Frontal cortex (tissue), 4 donors: ENCODE measurements around the gene DIRAS1. TPM values are rescaled to one million over a fixed set of nuclear protein-coding genes. Genes with fewer than 3 reads are reported as not detected.

Experiments used
- DNase-seq, 2 donors: peaks; one replicate each; pipeline ENCODE4 v3.0.0; 2012; ENCODE audit warnings: low spot score in 2 of 2
- FAIRE-seq: peaks from 2 replicates; lab custom pipeline; 2012; peaks lifted over from hg19 to GRCh38; lab: Jason Lieb, UNC
- total RNA-seq: library from RNA; depleted of rRNA; stranded (reverse); fragments of >200 nt; gene quantifications from one replicate; pipeline ENCODE4 v1.2.3, GENCODE V29; 2014
- donor health status: control.
- donor health status: control.
- donor health status: control.

Gene DIRAS1
- total RNA-seq, result 20.8 TPM

GRCh38 chr19:2720777-2721569 lies at the start of gene DIRAS1:
Gene DIRAS1 (minus strand): TSS chr19:2721372. CDS start chr19:2717806, 3,566 bp downstream.
- no peak for FAIRE-seq
- peak; percentile 65 to 67 for DNase-seq

GRCh38 chr19:2770055-2771013 lies 49.2 kb upstream of the DIRAS1 start:
- DNase-seq, result no peak
- no peak for FAIRE-seq

GRCh38 chr19:2769218-2769617 lies 48.0 kb upstream of the DIRAS1 start:
- DNase-seq, result no peak

GRCh38 chr19:2768365-2769132 lies 47.4 kb upstream of the DIRAS1 start:
- DNase-seq (no peak), FAIRE-seq (no peak)

More at GRCh38 chr19:2769218-2769617, 48.0 kb upstream of the DIRAS1 start:
- FAIRE-seq, result no peak

GRCh38 chr19:2767688-2768087 lies 46.5 kb upstream of the DIRAS1 start:
- FAIRE-seq (no peak), DNase-seq (no peak)

GRCh38 chr19:2766594-2767372 lies 45.6 kb upstream of the DIRAS1 start:
- FAIRE-seq (no peak), DNase-seq (no peak)

GRCh38 chr19:2765376-2765775 lies 44.2 kb upstream of the DIRAS1 start:
- no peak for FAIRE-seq

GRCh38 chr19:2764945-2765344 lies 43.8 kb upstream of the DIRAS1 start:
- no peak for FAIRE-seq
- DNase-seq, result no peak

More at GRCh38 chr19:2765376-2765775, 44.2 kb upstream of the DIRAS1 start:
- DNase-seq, result no peak

GRCh38 chr19:2763687-2764086 lies 42.5 kb upstream of the DIRAS1 start:
- no peak for DNase-seq
- no peak for FAIRE-seq

GRCh38 chr19:2762783-2763496 lies 41.8 kb upstream of the DIRAS1 start:
- DNase-seq, result no peak
- no peak for FAIRE-seq

GRCh38 chr19:2761876-2762782 lies 41.0 kb upstream of the DIRAS1 start:
- FAIRE-seq (no peak), DNase-seq (no peak)

GRCh38 chr19:2761309-2761677 lies 40.1 kb upstream of the DIRAS1 start:
- no peak for FAIRE-seq
- no peak for DNase-seq

- FAIRE-seq (no peak), DNase-seq (no peak)
Measured at GRCh38 chr19:2759965-2760364, 38.8 kb upstream of the DIRAS1 start.

- FAIRE-seq (no peak), DNase-seq (no peak)
Measured at GRCh38 chr19:2759362-2759761, 38.2 kb upstream of the DIRAS1 start.

- FAIRE-seq (no peak), DNase-seq (no peak)
Measured at GRCh38 chr19:2758601-2759313, 37.6 kb upstream of the DIRAS1 start.

GRCh38 chr19:2756921-2757881 lies 36.0 kb upstream of the DIRAS1 start:
- FAIRE-seq, result no peak
- no peak for DNase-seq
